Measurements from ENCODE around the gene TGM5. TPM values are rescaled to one million over a fixed set of nuclear protein-coding genes. Genes with fewer than 3 reads are reported as not detected.

The TGM5 gene
- total RNA-seq, 1 experiment from 2014 or later = not detected

DNA sequence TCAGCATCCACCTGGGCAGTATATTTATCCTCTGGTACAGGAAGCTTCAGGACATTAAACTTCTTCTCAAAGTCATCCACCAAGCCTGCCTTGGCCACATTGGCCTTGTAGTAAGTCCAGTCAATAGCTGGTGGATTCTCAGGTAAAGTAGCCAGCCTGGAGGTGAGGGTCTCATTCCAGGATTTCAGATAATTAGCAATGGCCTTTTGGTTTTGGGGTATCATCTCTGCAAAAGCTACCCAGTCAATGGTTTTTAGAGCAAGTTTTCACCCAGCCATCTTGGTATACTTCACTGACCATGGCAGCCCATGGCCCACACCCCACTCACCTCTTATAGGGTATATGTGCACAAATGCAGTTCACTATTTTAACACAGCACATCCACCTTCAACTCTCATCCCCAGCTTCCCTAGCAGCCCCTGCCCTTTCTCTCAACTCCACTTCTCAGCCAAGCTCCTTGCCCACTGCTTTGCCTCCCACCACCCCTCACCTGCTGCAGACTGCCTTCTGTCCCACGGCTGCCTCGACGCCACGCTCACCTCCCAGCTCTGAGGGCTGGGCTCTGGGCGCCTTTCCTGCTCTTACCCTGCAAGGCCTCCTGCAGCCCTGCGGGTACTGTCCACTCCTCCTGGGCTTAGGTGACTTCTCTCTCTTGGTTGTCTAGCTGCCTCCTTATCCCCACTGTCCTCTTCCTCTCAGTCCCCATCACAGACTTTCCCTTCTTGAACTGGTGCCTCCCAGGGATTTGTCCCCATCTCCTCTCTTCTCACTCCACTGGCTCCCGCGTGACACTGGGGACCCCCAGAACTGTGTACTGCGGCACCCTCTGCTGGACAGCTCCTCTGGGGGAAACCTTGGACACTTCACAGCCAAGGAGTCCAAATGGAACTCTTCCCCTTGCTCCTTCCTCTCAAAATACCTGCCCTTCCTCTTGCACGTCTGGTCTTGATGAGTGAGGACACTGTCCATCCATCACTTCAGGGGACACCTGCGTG lies 1.7 kb upstream of the TGM5 start:
- no peak for DNase-seq (ENCODE audit: low read depth, low spot score)
- Histone ChIP-seq H3K9me2 (ENCODE audit: insufficient read depth) (no peaks in the 10 kb centered on the region), H3K9me3 (ENCODE audit: control insufficient read depth in 1 of 2, insufficient read depth in 1 of 2, low read depth in 1 of 2, low read length in 2 of 2) (no peaks in the 10 kb centered on the region), H4K20me1 (ENCODE audit: insufficient read depth) (no peaks in the 10 kb centered on the region), H3K4me1 (ENCODE audit: control insufficient read depth in 1 of 2, insufficient read depth in 2 of 2, low read length in 2 of 2) (no peaks in the 10 kb centered on the region), H2AFZ (ENCODE audit: low read depth, low read length, poor library complexity, severe bottlenecking) (no peak overlapping the region), H3K9ac (ENCODE audit: low read length) (no peak overlapping the region), H3K4me3 (replicated peaks in 1 of 2; ENCODE audit: low read depth in 1 of 2, low read length in 2 of 2) (no peak overlapping the region), H3K4me2 (ENCODE audit: low read length) (no peak overlapping the region), H3K27me3 (ENCODE audit: insufficient read depth, low read length) (peaks cover 17% of the 10 kb centered on the region), H3K79me2 (ENCODE audit: insufficient read depth, low read length) (no peaks in the 10 kb centered on the region), H3K36me3 (ENCODE audit: control insufficient read depth in 1 of 2, insufficient read depth in 2 of 2, low read length in 2 of 2) (no peaks in the 10 kb centered on the region), H3K27ac (ENCODE audit: low read depth, low read length) (no peak overlapping the region)
- RAD21 ChIA-PET (ENCODE audit: low non-redundant PET in 1 of 2, low total read pairs in 2 of 2, uncharacterized antibody in 2 of 2, unreplicated experiment in 2 of 2) = interaction anchor here (1.0 to 1.6 kb wide), 2 partner anchors 43 kb away, joined by 3 to 9 read pairs; no protein-coding TSS in a partner anchor
- TF ChIP-seq RAD21 (IDR thresholded peaks at IDR 0.05; ENCODE audit: low read depth) = peak; percentile 58
- no peak for TF ChIP-seq ZFX (IDR thresholded peaks at IDR 0.05)
- TF ChIP-seq, protein P1, sequence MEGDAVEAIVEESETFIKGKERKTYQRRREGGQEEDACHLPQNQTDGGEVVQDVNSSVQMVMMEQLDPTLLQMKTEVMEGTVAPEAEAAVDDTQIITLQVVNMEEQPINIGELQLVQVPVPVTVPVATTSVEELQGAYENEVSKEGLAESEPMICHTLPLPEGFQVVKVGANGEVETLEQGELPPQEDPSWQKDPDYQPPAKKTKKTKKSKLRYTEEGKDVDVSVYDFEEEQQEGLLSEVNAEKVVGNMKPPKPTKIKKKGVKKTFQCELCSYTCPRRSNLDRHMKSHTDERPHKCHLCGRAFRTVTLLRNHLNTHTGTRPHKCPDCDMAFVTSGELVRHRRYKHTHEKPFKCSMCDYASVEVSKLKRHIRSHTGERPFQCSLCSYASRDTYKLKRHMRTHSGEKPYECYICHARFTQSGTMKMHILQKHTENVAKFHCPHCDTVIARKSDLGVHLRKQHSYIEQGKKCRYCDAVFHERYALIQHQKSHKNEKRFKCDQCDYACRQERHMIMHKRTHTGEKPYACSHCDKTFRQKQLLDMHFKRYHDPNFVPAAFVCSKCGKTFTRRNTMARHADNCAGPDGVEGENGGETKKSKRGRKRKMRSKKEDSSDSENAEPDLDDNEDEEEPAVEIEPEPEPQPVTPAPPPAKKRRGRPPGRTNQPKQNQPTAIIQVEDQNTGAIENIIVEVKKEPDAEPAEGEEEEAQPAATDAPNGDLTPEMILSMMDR (IDR thresholded peaks at IDR 0.05 in 2 of 3, conservative IDR thresholded peaks at IDR 0.05 in 1 of 3; ENCODE audit: borderline replicate concordance in 1 of 3, insufficient read depth in 1 of 3, low read depth in 2 of 3, low read length in 2 of 3) = peak; percentile 31 to 52 (median 50); a peak in 5 of 6 replicates
- TF ChIP-seq, protein P2, sequence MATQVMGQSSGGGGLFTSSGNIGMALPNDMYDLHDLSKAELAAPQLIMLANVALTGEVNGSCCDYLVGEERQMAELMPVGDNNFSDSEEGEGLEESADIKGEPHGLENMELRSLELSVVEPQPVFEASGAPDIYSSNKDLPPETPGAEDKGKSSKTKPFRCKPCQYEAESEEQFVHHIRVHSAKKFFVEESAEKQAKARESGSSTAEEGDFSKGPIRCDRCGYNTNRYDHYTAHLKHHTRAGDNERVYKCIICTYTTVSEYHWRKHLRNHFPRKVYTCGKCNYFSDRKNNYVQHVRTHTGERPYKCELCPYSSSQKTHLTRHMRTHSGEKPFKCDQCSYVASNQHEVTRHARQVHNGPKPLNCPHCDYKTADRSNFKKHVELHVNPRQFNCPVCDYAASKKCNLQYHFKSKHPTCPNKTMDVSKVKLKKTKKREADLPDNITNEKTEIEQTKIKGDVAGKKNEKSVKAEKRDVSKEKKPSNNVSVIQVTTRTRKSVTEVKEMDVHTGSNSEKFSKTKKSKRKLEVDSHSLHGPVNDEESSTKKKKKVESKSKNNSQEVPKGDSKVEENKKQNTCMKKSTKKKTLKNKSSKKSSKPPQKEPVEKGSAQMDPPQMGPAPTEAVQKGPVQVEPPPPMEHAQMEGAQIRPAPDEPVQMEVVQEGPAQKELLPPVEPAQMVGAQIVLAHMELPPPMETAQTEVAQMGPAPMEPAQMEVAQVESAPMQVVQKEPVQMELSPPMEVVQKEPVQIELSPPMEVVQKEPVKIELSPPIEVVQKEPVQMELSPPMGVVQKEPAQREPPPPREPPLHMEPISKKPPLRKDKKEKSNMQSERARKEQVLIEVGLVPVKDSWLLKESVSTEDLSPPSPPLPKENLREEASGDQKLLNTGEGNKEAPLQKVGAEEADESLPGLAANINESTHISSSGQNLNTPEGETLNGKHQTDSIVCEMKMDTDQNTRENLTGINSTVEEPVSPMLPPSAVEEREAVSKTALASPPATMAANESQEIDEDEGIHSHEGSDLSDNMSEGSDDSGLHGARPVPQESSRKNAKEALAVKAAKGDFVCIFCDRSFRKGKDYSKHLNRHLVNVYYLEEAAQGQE (IDR thresholded peaks at IDR 0.05; ENCODE audit: low read depth) = peak; percentile 16; the same call in 1 of the 2 replicates
- POLR2A ChIA-PET = no interaction called here
- CTCF ChIA-PET = interaction anchor here (3.5 kb wide), 1 partner anchor 43 kb away, joined by 25 read pairs; no protein-coding TSS in a partner anchor
- peak; percentile 77 for ATAC-seq
- no TSS peak for BruUV-seq (replicated peaks)
- intact Hi-C loops (cut with micrococcal nuclease) = loop anchor here (5.0 kb wide), 1 partner anchor 41 kb away; no protein-coding TSS in a partner anchor
